GM23338 (cell line): Measurements from ENCODE around the gene TTC28. TPM values are rescaled to one million over a fixed set of nuclear protein-coding genes. Genes with fewer than 3 reads are reported as not detected.

Experiments used
- ATAC-seq: fragments of 200-7000 bp; cut with Tn5 transposase; 3 replicates; pipeline ENCODE4 v1.9.1; 2020
- DNase-seq: peaks from one replicate; pipeline ENCODE4 v3.0.0-alpha.2; 2015; ENCODE audit warnings: low spot score
- H2AFZ ChIP-seq: fragments of 200-600 bp; sonication (generic); 2 replicates; pipeline ENCODE4 v1.8.0; 2016; ENCODE audit warnings: antibody characterized with exemption, mild to moderate bottlenecking, moderate library complexity
- H3F3A ChIP-seq: fragments of 200-600 bp; sonication (generic); replicated peaks from 2 replicates; pipeline ENCODE4 v1.8.0; 2017; ENCODE audit warnings: antibody characterized with exemption, mixed run types, low read depth
- H3K27ac ChIP-seq: fragments of 200-600 bp; sonication (generic); 2 replicates; pipeline ENCODE4 v1.6.1; 2016; ENCODE audit warnings: low read depth
- H3K27me3 ChIP-seq: fragments of 200-600 bp; sonication (generic); 2 replicates; pipeline ENCODE4 v1.8.0; 2016; ENCODE audit warnings: mild to moderate bottlenecking, mixed run types, moderate library complexity; ENCODE audit not compliant: insufficient read depth
- H3K36me3 ChIP-seq: fragments of 200-600 bp; sonication (generic); 2 replicates; pipeline ENCODE4 v1.8.0; 2016; ENCODE audit warnings: mild to moderate bottlenecking; ENCODE audit not compliant: insufficient read depth
- H3K4me1 ChIP-seq: fragments of 200-600 bp; sonication (generic); 2 replicates; pipeline ENCODE4 v1.8.0; 2016; ENCODE audit warnings: mild to moderate bottlenecking, moderate library complexity; ENCODE audit not compliant: insufficient read depth
- H3K4me2 ChIP-seq: fragments of 200-600 bp; sonication (generic); 2 replicates; pipeline ENCODE4 v1.7.1; 2017; ENCODE audit warnings: mixed run types
- H3K4me3 ChIP-seq: fragments of 200-600 bp; sonication (generic); 2 replicates; pipeline ENCODE4 v1.6.1; 2016; ENCODE audit warnings: mixed run types
- H3K79me2 ChIP-seq: fragments of 200-600 bp; sonication (generic); replicated peaks from 2 replicates; pipeline ENCODE4 v1.8.0; 2017; ENCODE audit warnings: mild to moderate bottlenecking; ENCODE audit not compliant: insufficient read depth
- H3K9me2 ChIP-seq: fragments of 200-600 bp; sonication (generic); 2 replicates; pipeline ENCODE4 v1.8.0; 2017; ENCODE audit not compliant: insufficient read depth
- H4K20me1 ChIP-seq: fragments of 200-600 bp; sonication (generic); replicated peaks from 2 replicates; pipeline ENCODE4 v1.8.0; 2017; ENCODE audit warnings: mild to moderate bottlenecking; ENCODE audit not compliant: insufficient read depth
- H3K27ac Mint-ChIP-seq: 2 replicates; pipeline ENCODE4 v1.8.0; 2020; ENCODE audit warnings: inconsistent platforms, mild to moderate bottlenecking, moderate library complexity, mixed read lengths
- H3K27me3 Mint-ChIP-seq: 3 replicates; pipeline ENCODE4 v1.8.0; 2022; ENCODE audit warnings: low read depth, mild to moderate bottlenecking, moderate library complexity, mixed read lengths, inconsistent platforms; ENCODE audit not compliant: insufficient read depth, poor library complexity
- H3K36me3 Mint-ChIP-seq: 3 replicates; pipeline ENCODE4 v1.8.0; 2021; ENCODE audit warnings: low read depth, mild to moderate bottlenecking, inconsistent platforms, moderate library complexity, mixed read lengths
- H3K4me1 Mint-ChIP-seq: 3 replicates; pipeline ENCODE4 v1.8.0; 2020; ENCODE audit warnings: mild to moderate bottlenecking, inconsistent platforms, mixed read lengths
- H3K4me3 Mint-ChIP-seq: 3 replicates; pipeline ENCODE4 v1.8.0; 2021; ENCODE audit warnings: moderate library complexity, mild to moderate bottlenecking, inconsistent platforms, mixed read lengths
- H3K9me3 Mint-ChIP-seq: 3 replicates; pipeline ENCODE4 v1.8.0; 2020; ENCODE audit warnings: moderate library complexity, mild to moderate bottlenecking, inconsistent platforms, mixed read lengths
- CREB1 ChIP-seq: fragments of 250-450 bp; sonication (Bioruptor Pico); IDR thresholded peaks from 2 replicates; pipeline ENCODE4 v1.5.0; 2020; ENCODE audit warnings: low read depth, mild to moderate bottlenecking, moderate library complexity
- EZH2 ChIP-seq: fragments of 200-600 bp; sonication (generic); IDR thresholded peaks from one replicate; pipeline ENCODE4 v1.8.0; 2017; ENCODE audit warnings: antibody characterized with exemption, mild to moderate bottlenecking, low read depth; ENCODE audit not compliant: unreplicated experiment
- NANOG ChIP-seq: IDR thresholded peaks from 2 replicates; pipeline ENCODE4 v1.6.1; 2016; ENCODE audit warnings: antibody characterized with exemption, borderline replicate concordance
- POLR2AphosphoS5 ChIP-seq: IDR thresholded peaks from 2 replicates; pipeline ENCODE4 v1.6.1; 2016; ENCODE audit warnings: antibody characterized with exemption, low read depth
- REST ChIP-seq: IDR thresholded peaks from one replicate; pipeline ENCODE4 v1.6.1; 2018; ENCODE audit warnings: antibody characterized with exemption; ENCODE audit not compliant: unreplicated experiment
- ZNF331 ChIP-seq: fragments of 250-450 bp; sonication (Bioruptor Pico); IDR thresholded peaks from 2 replicates; pipeline ENCODE4 v1.5.0; 2020; ENCODE audit warnings: low read depth, mild to moderate bottlenecking, moderate library complexity
- polyA plus RNA-seq: library from polyadenylated mRNA; unstranded; fragments of >200 nt; fragmentation: Nextera tagmentation; extraction: Ambion mirVana; gene quantifications from 2 replicates; pipeline ENCODE4 v1.2.1, GENCODE V29; 2016
- total RNA-seq: library from RNA; depleted of rRNA; stranded (reverse); fragments of >200 nt; shearing (Covaris generic); gene quantifications from 2 replicates; pipeline ENCODE4 v1.2.3, GENCODE V29; 2014
- TF ChIP-seq, protein P1 (sequence below): fragments of 250-450 bp; sonication (Bioruptor Pico); IDR thresholded peaks from 2 replicates; pipeline ENCODE4 v1.5.0; 2020; ENCODE audit warnings: mild to moderate bottlenecking, moderate library complexity
- TF ChIP-seq, protein P2 (sequence below), 2 experiments: fragments of 200-600 bp in 1 of 2; sonication (generic) in 1 of 2; conservative IDR thresholded peaks; 2 replicates each; pipeline versions ENCODE4 v1.5.1 to v1.6.1; 2016 to 2017; ENCODE audit warnings: antibody characterized with exemption in 2 of 2, low read depth in 2 of 2, mild to moderate bottlenecking in 2 of 2, moderate library complexity in 1 of 2

Gene TTC28
- total and polyA plus RNA-seq, 2 experiments from 2014 or later, result 4.5 to 16.1 TPM

DNA sequence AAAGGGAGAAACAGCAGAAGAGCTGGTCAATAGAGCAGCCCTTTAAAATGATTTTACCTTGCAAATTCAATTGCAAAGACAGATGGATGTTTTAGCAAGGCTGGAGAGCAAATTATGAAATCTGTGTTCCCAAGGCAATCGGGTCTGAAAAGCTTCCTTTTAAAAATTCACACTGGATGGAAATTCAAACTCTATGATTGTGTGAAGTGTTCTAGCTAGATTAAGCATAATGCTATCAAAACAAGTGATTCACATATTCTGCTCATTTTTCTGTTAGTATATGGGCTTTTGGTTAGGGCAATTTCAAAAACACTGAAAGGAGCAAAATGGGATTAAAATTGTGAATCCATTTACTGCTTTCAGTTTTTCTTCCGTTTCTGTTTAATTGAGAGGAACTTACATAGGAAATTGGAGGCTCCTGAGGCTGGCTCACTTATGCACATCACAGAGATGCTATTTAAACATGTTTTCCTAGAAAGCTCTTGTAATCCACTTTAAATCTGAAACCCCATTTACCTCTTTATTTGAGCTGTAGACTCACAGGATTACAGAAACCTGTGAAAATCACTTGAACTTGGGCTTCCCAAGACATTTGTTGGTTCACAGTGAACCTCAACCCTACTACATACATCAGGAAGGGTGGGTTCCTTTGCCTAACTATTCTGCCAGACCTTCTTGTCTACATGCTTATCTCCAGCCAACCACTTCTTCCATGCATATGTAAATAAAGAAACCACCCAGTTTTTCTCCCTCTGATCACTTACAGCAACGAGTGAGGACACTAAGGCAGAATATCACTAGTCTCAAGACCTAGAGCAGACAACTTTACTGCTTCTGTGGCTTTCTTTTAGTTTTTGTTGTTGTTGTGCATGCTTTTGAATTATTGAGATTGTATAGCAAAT lies 558.7 kb downstream of the TTC28 start:
- H3K4me1 ChIP-seq, result peaks cover 7% of the 10 kb centered on the region
- H3F3A ChIP-seq, result no peaks in the 10 kb centered on the region
- TF ChIP-seq EZH2, result no peak
- TF ChIP-seq REST, result no peak
- no peak for TF ChIP-seq CREB1 (CRISPR knock-in tag)
- TF ChIP-seq, protein P1, sequence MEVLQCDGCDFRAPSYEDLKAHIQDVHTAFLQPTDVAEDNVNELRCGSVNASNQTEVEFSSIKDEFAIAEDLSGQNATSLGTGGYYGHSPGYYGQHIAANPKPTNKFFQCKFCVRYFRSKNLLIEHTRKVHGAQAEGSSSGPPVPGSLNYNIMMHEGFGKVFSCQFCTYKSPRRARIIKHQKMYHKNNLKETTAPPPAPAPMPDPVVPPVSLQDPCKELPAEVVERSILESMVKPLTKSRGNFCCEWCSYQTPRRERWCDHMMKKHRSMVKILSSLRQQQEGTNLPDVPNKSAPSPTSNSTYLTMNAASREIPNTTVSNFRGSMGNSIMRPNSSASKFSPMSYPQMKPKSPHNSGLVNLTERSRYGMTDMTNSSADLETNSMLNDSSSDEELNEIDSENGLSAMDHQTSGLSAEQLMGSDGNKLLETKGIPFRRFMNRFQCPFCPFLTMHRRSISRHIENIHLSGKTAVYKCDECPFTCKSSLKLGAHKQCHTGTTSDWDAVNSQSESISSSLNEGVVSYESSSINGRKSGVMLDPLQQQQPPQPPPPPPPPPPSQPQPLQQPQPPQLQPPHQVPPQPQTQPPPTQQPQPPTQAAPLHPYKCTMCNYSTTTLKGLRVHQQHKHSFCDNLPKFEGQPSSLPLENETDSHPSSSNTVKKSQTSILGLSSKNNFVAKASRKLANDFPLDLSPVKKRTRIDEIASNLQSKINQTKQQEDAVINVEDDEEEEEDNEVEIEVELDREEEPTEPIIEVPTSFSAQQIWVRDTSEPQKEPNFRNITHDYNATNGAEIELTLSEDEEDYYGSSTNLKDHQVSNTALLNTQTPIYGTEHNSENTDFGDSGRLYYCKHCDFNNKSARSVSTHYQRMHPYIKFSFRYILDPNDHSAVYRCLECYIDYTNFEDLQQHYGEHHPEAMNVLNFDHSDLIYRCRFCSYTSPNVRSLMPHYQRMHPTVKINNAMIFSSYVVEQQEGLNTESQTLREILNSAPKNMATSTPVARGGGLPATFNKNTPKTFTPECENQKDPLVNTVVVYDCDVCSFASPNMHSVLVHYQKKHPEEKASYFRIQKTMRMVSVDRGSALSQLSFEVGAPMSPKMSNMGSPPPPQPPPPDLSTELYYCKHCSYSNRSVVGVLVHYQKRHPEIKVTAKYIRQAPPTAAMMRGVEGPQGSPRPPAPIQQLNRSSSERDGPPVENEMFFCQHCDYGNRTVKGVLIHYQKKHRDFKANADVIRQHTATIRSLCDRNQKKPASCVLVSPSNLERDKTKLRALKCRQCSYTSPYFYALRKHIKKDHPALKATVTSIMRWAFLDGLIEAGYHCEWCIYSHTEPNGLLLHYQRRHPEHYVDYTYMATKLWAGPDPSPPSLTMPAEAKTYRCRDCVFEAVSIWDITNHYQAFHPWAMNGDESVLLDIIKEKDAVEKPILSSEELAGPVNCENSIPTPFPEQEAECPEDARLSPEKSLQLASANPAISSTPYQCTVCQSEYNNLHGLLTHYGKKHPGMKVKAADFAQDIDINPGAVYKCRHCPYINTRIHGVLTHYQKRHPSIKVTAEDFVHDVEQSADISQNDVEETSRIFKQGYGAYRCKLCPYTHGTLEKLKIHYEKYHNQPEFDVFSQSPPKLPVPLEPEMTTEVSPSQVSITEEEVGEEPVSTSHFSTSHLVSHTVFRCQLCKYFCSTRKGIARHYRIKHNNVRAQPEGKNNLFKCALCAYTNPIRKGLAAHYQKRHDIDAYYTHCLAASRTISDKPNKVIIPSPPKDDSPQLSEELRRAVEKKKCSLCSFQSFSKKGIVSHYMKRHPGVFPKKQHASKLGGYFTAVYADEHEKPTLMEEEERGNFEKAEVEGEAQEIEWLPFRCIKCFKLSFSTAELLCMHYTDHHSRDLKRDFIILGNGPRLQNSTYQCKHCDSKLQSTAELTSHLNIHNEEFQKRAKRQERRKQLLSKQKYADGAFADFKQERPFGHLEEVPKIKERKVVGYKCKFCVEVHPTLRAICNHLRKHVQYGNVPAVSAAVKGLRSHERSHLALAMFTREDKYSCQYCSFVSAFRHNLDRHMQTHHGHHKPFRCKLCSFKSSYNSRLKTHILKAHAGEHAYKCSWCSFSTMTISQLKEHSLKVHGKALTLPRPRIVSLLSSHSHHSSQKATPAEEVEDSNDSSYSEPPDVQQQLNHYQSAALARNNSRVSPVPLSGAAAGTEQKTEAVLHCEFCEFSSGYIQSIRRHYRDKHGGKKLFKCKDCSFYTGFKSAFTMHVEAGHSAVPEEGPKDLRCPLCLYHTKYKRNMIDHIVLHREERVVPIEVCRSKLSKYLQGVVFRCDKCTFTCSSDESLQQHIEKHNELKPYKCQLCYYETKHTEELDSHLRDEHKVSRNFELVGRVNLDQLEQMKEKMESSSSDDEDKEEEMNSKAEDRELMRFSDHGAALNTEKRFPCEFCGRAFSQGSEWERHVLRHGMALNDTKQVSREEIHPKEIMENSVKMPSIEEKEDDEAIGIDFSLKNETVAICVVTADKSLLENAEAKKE (CRISPR knock-in tag), result no peak
- TF ChIP-seq POLR2AphosphoS5, result no peak
- no peak for TF ChIP-seq NANOG
- TF ChIP-seq, protein P2, sequence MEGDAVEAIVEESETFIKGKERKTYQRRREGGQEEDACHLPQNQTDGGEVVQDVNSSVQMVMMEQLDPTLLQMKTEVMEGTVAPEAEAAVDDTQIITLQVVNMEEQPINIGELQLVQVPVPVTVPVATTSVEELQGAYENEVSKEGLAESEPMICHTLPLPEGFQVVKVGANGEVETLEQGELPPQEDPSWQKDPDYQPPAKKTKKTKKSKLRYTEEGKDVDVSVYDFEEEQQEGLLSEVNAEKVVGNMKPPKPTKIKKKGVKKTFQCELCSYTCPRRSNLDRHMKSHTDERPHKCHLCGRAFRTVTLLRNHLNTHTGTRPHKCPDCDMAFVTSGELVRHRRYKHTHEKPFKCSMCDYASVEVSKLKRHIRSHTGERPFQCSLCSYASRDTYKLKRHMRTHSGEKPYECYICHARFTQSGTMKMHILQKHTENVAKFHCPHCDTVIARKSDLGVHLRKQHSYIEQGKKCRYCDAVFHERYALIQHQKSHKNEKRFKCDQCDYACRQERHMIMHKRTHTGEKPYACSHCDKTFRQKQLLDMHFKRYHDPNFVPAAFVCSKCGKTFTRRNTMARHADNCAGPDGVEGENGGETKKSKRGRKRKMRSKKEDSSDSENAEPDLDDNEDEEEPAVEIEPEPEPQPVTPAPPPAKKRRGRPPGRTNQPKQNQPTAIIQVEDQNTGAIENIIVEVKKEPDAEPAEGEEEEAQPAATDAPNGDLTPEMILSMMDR (conservative IDR thresholded peaks at IDR 0.05; ENCODE audit: low read depth in 2 of 2), result no peak
- TF ChIP-seq ZNF331 (CRISPR knock-in tag), result no peak
- no peak overlapping the region for H3K27ac Mint-ChIP-seq
- no peaks in the 10 kb centered on the region for H3K27me3 ChIP-seq
- no peaks in the 10 kb centered on the region for H3K9me2 ChIP-seq
- no peak for DNase-seq
- H3K9me3 Mint-ChIP-seq, result no peaks in the 10 kb centered on the region
- H3K4me3 Mint-ChIP-seq, result no peak overlapping the region
- H3K27me3 Mint-ChIP-seq, result no peaks in the 10 kb centered on the region
- H3K79me2 ChIP-seq, result no peaks in the 10 kb centered on the region
- 0 out of 2 replicates have a peak overlapping the region, but pooled peaks have one; percentile 9 for H3K4me2 ChIP-seq
- H3K36me3 ChIP-seq, result no peaks in the 10 kb centered on the region
- H3K27ac ChIP-seq, result no peak overlapping the region
- no peak overlapping the region for H3K4me3 ChIP-seq
- no peaks in the 10 kb centered on the region for H3K36me3 Mint-ChIP-seq
- no peak overlapping the region for H2AFZ ChIP-seq
- no peaks in the 10 kb centered on the region for H4K20me1 ChIP-seq
- peaks cover 11% of the 10 kb centered on the region for H3K4me1 Mint-ChIP-seq
- no peak for ATAC-seq
